SK-N-SH (cell line): ENCODE data around the gene TRPM3. TPM values are rescaled to one million over a fixed set of nuclear protein-coding genes. Genes with fewer than 3 reads are reported as not detected.

Experiments
- CTCF ChIA-PET: fragments of 300-600, 350-600 bp; formaldehyde crosslinking; extraction: SDS; loops from one replicate; lab custom pipeline; 2021; lab: Yijun Ruan, JAX
- POLR2A ChIA-PET: fragments of 350-600 bp; sonication (Branson Sonifier 250); formaldehyde crosslinking; extraction: SDS; loops from one replicate; lab custom pipeline; 2020; ENCODE audit warnings: antibody characterized with exemption, inconsistent platforms; lab: Yijun Ruan, JAX
- DNase-seq: peaks from one replicate; pipeline ENCODE4 v3.0.0; 2012
- H2AFZ ChIP-seq: fragments of 200-600 bp; sonication (generic); 2 replicates; pipeline ENCODE4 v1.8.1; 2016; ENCODE audit warnings: antibody characterized with exemption, mild to moderate bottlenecking, low read depth
- H3F3A ChIP-seq: fragments of 200-600 bp; sonication (generic); replicated peaks from 2 replicates; pipeline ENCODE3; 2016; ENCODE audit warnings: antibody characterized with exemption, mild to moderate bottlenecking; ENCODE audit not compliant: insufficient read depth
- H3K27ac ChIP-seq, 2 experiments: fragments of 200-500 bp in 1 of 2; fragments of 200-600 bp in 1 of 2; sonication (Bioruptor generic) in 1 of 2; sonication (generic), shearing (Covaris generic) in 1 of 2; 2 replicates each; pipeline versions ENCODE4 v1.5.1 to v1.6.1; 2014 to 2016; ENCODE audit warnings: low read depth in 2 of 2, inconsistent platforms in 1 of 2, low read length in 1 of 2, mild to moderate bottlenecking in 1 of 2, mixed read lengths in 1 of 2
- H3K27me3 ChIP-seq: fragments of 200-600 bp; sonication (generic), shearing (Covaris generic); 2 replicates; pipeline ENCODE4 v1.6.1; 2016; ENCODE audit warnings: mixed run types; ENCODE audit not compliant: insufficient read depth
- H3K36me3 ChIP-seq, 2 experiments: fragments of 200-500 bp in 1 of 2; fragments of 200-600 bp in 1 of 2; sonication (Bioruptor generic) in 1 of 2; sonication (generic) in 1 of 2; replicated peaks in 1 of 2; 2 replicates each; pipeline versions ENCODE3 to v1.5.1; 2014 to 2016; ENCODE audit warnings: low read length in 1 of 2, mild to moderate bottlenecking in 1 of 2; ENCODE audit not compliant: insufficient read depth in 2 of 2, control insufficient read depth in 1 of 2
- H3K4me1 ChIP-seq, 2 experiments: fragments of 200-500 bp in 1 of 2; fragments of 200-600 bp in 1 of 2; sonication (Bioruptor generic) in 1 of 2; sonication (generic), shearing (Covaris generic) in 1 of 2; 2 replicates each; pipeline versions ENCODE4 v1.5.1 to v1.6.1; 2014 to 2016; ENCODE audit warnings: low read depth in 1 of 2, low read length in 1 of 2, mixed run types in 1 of 2; ENCODE audit not compliant: insufficient read depth in 2 of 2, control insufficient read depth in 1 of 2
- H3K4me2 ChIP-seq: fragments of 200-600 bp; sonication (generic), shearing (Covaris generic); 2 replicates; pipeline ENCODE4 v1.6.1; 2017; ENCODE audit warnings: mixed run types
- H3K4me3 ChIP-seq, 2 experiments: fragments of 200-500 bp in 1 of 2; fragments of 200-600 bp in 1 of 2; sonication (Bioruptor generic) in 1 of 2; sonication (generic), shearing (Covaris generic) in 1 of 2; 2 replicates each; pipeline versions ENCODE4 v1.5.1 to v1.8.1; 2014 to 2016; ENCODE audit warnings: low read depth in 2 of 2, inconsistent platforms in 1 of 2, low read length in 1 of 2, mild to moderate bottlenecking in 1 of 2, mixed read lengths in 1 of 2, moderate library complexity in 1 of 2
- H3K79me2 ChIP-seq: fragments of 200-600 bp; sonication (generic); 2 replicates; pipeline ENCODE4 v1.8.1; 2017; ENCODE audit warnings: mild to moderate bottlenecking; ENCODE audit not compliant: insufficient read depth
- H3K9ac ChIP-seq: fragments of 200-600 bp; sonication (generic); 2 replicates; pipeline ENCODE4 v1.6.1; 2017; ENCODE audit warnings: mixed run types
- H3K9me2 ChIP-seq: fragments of 200-600 bp; sonication (generic); 2 replicates; pipeline ENCODE4 v1.6.1; 2017; ENCODE audit warnings: mixed run types
- H3K9me3 ChIP-seq: fragments of 200-600 bp; sonication (generic); 2 replicates; pipeline ENCODE4 v1.6.1; 2017; ENCODE audit warnings: mixed run types, mild to moderate bottlenecking, moderate library complexity
- H4K20me1 ChIP-seq: fragments of 200-600 bp; sonication (generic); 2 replicates; pipeline ENCODE4 v1.6.1; 2017; ENCODE audit warnings: mild to moderate bottlenecking, mixed run types; ENCODE audit not compliant: insufficient read depth
- CHD2 ChIP-seq: fragments of 150-350 bp; IDR thresholded peaks from 2 replicates; pipeline ENCODE4 v1.6.1; 2018; ENCODE audit warnings: low read length; ENCODE audit not compliant: partially characterized antibody
- CTCF ChIP-seq: fragments of 200-600 bp; sonication (generic); IDR thresholded peaks from 2 replicates; pipeline ENCODE4 v1.6.1; 2017; ENCODE audit warnings: antibody characterized with exemption, mild to moderate bottlenecking, moderate library complexity
- EZH2phosphoT487 ChIP-seq: fragments of 200-600 bp; sonication (generic); IDR thresholded peaks from 2 replicates; pipeline ENCODE4 v1.6.1; 2017; ENCODE audit warnings: low read depth, mixed run types, mild to moderate bottlenecking, antibody characterized with exemption, moderate library complexity, borderline replicate concordance
- FOSL2 ChIP-seq: IDR thresholded peaks from 2 replicates; pipeline ENCODE4 v1.4.0; 2012; ENCODE audit warnings: low read depth, mild to moderate bottlenecking, moderate library complexity, borderline replicate concordance
- FOXJ3 ChIP-seq: sonication (generic); formaldehyde crosslinking; IDR thresholded peaks from 2 replicates; pipeline ENCODE4 v1.5.1; 2020; ENCODE audit warnings: mild to moderate bottlenecking, missing genetic modification reagents
- GABPA ChIP-seq: IDR thresholded peaks from 2 replicates; pipeline ENCODE4 v1.4.0; 2012; ENCODE audit warnings: low read depth, mild to moderate bottlenecking
- GATA2 ChIP-seq: sonication (generic); formaldehyde crosslinking; IDR thresholded peaks from 2 replicates; pipeline ENCODE4 v1.5.0; 2020; ENCODE audit warnings: mild to moderate bottlenecking, missing genetic modification reagents
- JUND ChIP-seq: IDR thresholded peaks from 2 replicates; pipeline ENCODE4 v1.4.0; 2012
- MAX ChIP-seq: IDR thresholded peaks from 2 replicates; pipeline ENCODE4 v1.4.0; 2012; ENCODE audit warnings: low read depth
- MXI1 ChIP-seq: IDR thresholded peaks from 2 replicates; pipeline ENCODE4 v1.6.1; 2012; ENCODE audit warnings: mild to moderate bottlenecking, low read depth, low read length, improper control_type of control experiment
- NFIC ChIP-seq: IDR thresholded peaks from 2 replicates; pipeline ENCODE4 v1.4.0; 2012; ENCODE audit warnings: borderline replicate concordance
- NRF1 ChIP-seq: IDR thresholded peaks from 2 replicates; pipeline ENCODE4 v1.6.1; 2012; ENCODE audit warnings: low read depth, mild to moderate bottlenecking, low read length
- PBX3 ChIP-seq: IDR thresholded peaks from 2 replicates; pipeline ENCODE4; 2012
- POLR2AphosphoS5 ChIP-seq: IDR thresholded peaks from 2 replicates; pipeline ENCODE4 v1.6.1; 2012; ENCODE audit warnings: low read depth, low read length
- RAD21 ChIP-seq: IDR thresholded peaks from 2 replicates; pipeline ENCODE4 v1.6.1; 2012; ENCODE audit warnings: mild to moderate bottlenecking, low read length
- RCOR1 ChIP-seq: fragments of 150-350 bp; IDR thresholded peaks from 2 replicates; pipeline ENCODE4 v1.6.1; 2017; ENCODE audit warnings: antibody characterized with exemption, low read length
- REST ChIP-seq: IDR thresholded peaks from 2 replicates; pipeline ENCODE4 v1.6.1; 2012; ENCODE audit warnings: mild to moderate bottlenecking, low read depth, low read length, moderate library complexity
- RFX5 ChIP-seq: IDR thresholded peaks from 2 replicates; pipeline ENCODE4 v1.6.1; 2012; ENCODE audit warnings: mild to moderate bottlenecking, improper control_type of control experiment, low read length
- SIN3A ChIP-seq: IDR thresholded peaks from 2 replicates; pipeline ENCODE4 v1.6.1; 2012; ENCODE audit warnings: low read depth, mild to moderate bottlenecking, low read length, moderate library complexity, borderline replicate concordance
- SMC3 ChIP-seq: IDR thresholded peaks from 2 replicates; pipeline ENCODE4 v1.6.1; 2012; ENCODE audit warnings: low read depth, low read length, improper control_type of control experiment
- TAF1 ChIP-seq: IDR thresholded peaks from 2 replicates; pipeline ENCODE4 v1.6.1; 2012; ENCODE audit warnings: low read depth, mild to moderate bottlenecking, low read length, moderate library complexity, borderline replicate concordance
- TCF12 ChIP-seq: IDR thresholded peaks from 2 replicates; pipeline ENCODE4 v1.4.0; 2012
- TEAD4 ChIP-seq: IDR thresholded peaks from 2 replicates; pipeline ENCODE4 v1.4.0; 2012; ENCODE audit warnings: mild to moderate bottlenecking, borderline replicate concordance; ENCODE audit not compliant: insufficient read depth
- USF1 ChIP-seq: IDR thresholded peaks from 2 replicates; pipeline ENCODE4 v1.4.0; 2012; ENCODE audit warnings: low read depth, borderline replicate concordance
- YY1 ChIP-seq: IDR thresholded peaks from 2 replicates; pipeline ENCODE4 v1.4.0; 2012; ENCODE audit warnings: low read depth, mild to moderate bottlenecking
- ZBTB33 ChIP-seq: IDR thresholded peaks from 2 replicates; pipeline ENCODE4 v1.4.0; 2012; ENCODE audit warnings: low read depth, borderline replicate concordance
- WGBS: methylation state at CpG from one replicate; pipeline ENCODE4 v1.1.6; 2017; ENCODE audit warnings: low lambda C conversion rate; 5-methylcytosine and 5-hydroxymethylcytosine counted together
- polyA plus RNA-seq, 3 experiments: library from polyadenylated mRNA; depleted of rRNA; stranded (reverse); fragments of >200 nt; gene quantifications; 2 replicates each; pipeline ENCODE4 v1.2.3, GENCODE V29; 2012

Gene TRPM3
- polyA plus RNA-seq, 1 of the 3 experiments (the other 2 are of a cell fraction): not detected

- no peak overlapping the region for H2AFZ ChIP-seq
- TF ChIP-seq USF1: no peak
- no peak for TF ChIP-seq MAX
- TF ChIP-seq MXI1: no peak
- no peak for TF ChIP-seq YY1
- no peak for TF ChIP-seq GATA2 (CRISPR knock-in tag)
- TF ChIP-seq GABPA: no peak
- TF ChIP-seq PBX3: peak; percentile 34; the same call in 1 of the 2 replicates
- TF ChIP-seq EZH2phosphoT487: no peak
- TF ChIP-seq TCF12: 0 out of 2 replicates have a peak, but pooled peaks have one; percentile 21
- no peak for TF ChIP-seq SMC3
- TF ChIP-seq RCOR1: no peak
- no peak for TF ChIP-seq ZBTB33
- peak; percentile 21; the same call in 1 of the 2 replicates for TF ChIP-seq NFIC
- TF ChIP-seq TAF1: no peak
- TF ChIP-seq FOXJ3 (CRISPR knock-in tag): no peak
- TF ChIP-seq CTCF: no peak
- 0 out of 2 replicates have a peak, but pooled peaks have one; percentile 5 for TF ChIP-seq JUND
- TF ChIP-seq CHD2: no peak
- TF ChIP-seq SIN3A: no peak
- peak; percentile 26; the same call in 1 of the 2 replicates for TF ChIP-seq TEAD4
- no peak for TF ChIP-seq FOSL2
- TF ChIP-seq REST: no peak
- TF ChIP-seq RFX5: no peak
- TF ChIP-seq NRF1: no peak
- no peak for TF ChIP-seq RAD21
- no peak for TF ChIP-seq POLR2AphosphoS5
Measured at GRCh38 chr9:70924380-70924779, 197.0 kb downstream of the TRPM3 start.

More at GRCh38 chr9:70924380-70924779, 197.0 kb downstream of the TRPM3 start:
- Histone ChIP-seq H3K79me2 (no peaks in the 10 kb centered on the region), H3K4me1 (peaks cover 0 to 5% of the 10 kb centered on the region in 2 experiments; a peak in 1 of 4 replicates), H4K20me1 (no peaks in the 10 kb centered on the region), H3F3A (no peaks in the 10 kb centered on the region), H3K4me2 (peak overlapping the region; percentile 73), H3K27me3 (no peaks in the 10 kb centered on the region), H3K9me3 (no peaks in the 10 kb centered on the region), H3K9me2 (no peaks in the 10 kb centered on the region), H3K4me3 (peak overlapping the region in 1 of 2 experiments; percentile 43; a peak in 3 of 4 replicates), H3K27ac (peak overlapping the region in 1 of 2 experiments; percentile 64; a peak in 2 of 4 replicates), H3K36me3 (no peaks in the 10 kb centered on the region), H3K9ac (no peak overlapping the region)
- no peak for DNase-seq
- ChIA-PET POLR2A (no interaction called here), CTCF (interaction anchor here (0.6 to 1.5 kb wide), 8 partner anchors 8 to 325 kb away, joined by 3 read pairs; no protein-coding TSS in a partner anchor)
- WGBS: 40% methylated on average over 6 of the region's 6 CpGs
